Gastroesophageal sphincter (tissue), 3 donors: ENCODE data around the gene NFYC.

Experiments
- CTCF ChIP-seq, 4 experiments: fragments of 200-600 bp in 2 of 4; fragments of 450-650 bp in 2 of 4; sonication (generic) in 1 of 4; IDR thresholded peaks; one replicate each; pipeline ENCODE4 v1.5.1; 2017 to 2019; ENCODE audit warnings: antibody characterized with exemption in 4 of 4, mild to moderate bottlenecking in 2 of 4, moderate library complexity in 2 of 4
- POLR2A ChIP-seq, 2 donors: fragments of 450-650 bp; IDR thresholded peaks; one replicate each; pipeline ENCODE4 v1.6.1; 2017; ENCODE audit warnings: antibody characterized with exemption in 2 of 2, mild to moderate bottlenecking in 2 of 2, moderate library complexity in 1 of 2

GRCh38 chr1:40740039-40740996 is 48.8 kb downstream of the NFYC start:
- no peak for TF ChIP-seq CTCF (IDR thresholded peaks at IDR 0.05)
- TF ChIP-seq POLR2A (IDR thresholded peaks at IDR 0.05): no peak
